K562 (cell line): ENCODE results near the gene ADK. TPM values are rescaled to one million over a fixed set of nuclear protein-coding genes. Genes with fewer than 3 reads are reported as not detected.

Experiments
- ATAC-seq: fragments of 200-7000 bp; cut with Tn5 transposase; 3 replicates; pipeline ENCODE4 v1.9.1; 2020; ENCODE audit warnings: moderate library complexity
- BruUV-seq: library from RNA; stranded (reverse); fragments of 400-500 nt; replicated peaks from 2 replicates; lab custom pipeline; 2021; lab: Mats Ljungman, UMichigan
- CTCF ChIA-PET: fragments of 300-600 bp; formaldehyde crosslinking; extraction: SDS; loops from one replicate; lab custom pipeline; 2021; ENCODE audit warnings: low intra/inter-chr PET ratio; lab: Yijun Ruan, JAX
- POLR2A ChIA-PET: fragments of 300-600, 350-650 bp; sonication (Branson Sonifier 250); formaldehyde crosslinking; extraction: SDS; loops from one replicate; lab custom pipeline; 2021; ENCODE audit warnings: antibody characterized with exemption, inconsistent platforms; lab: Yijun Ruan, JAX
- DNase-seq, 4 experiments: peaks; one replicate each; pipeline versions ENCODE4 v3.0.0 to v3.0.0-alpha.2; 2011 to 2018; ENCODE audit warnings: low spot score in 3 of 4, mixed read lengths in 3 of 4; ENCODE audit errors: extremely low read depth in 1 of 4
- FAIRE-seq: peaks from 2 replicates; lab custom pipeline; 2011; peaks lifted over from hg19 to GRCh38; lab: Jason Lieb, UNC
- H2AFZ ChIP-seq: 2 replicates; pipeline ENCODE4 v1.6.0; 2011; ENCODE audit warnings: low read depth, low read length, control low read depth, inconsistent platforms
- H3K27ac ChIP-seq: fragments of 200-600 bp; 3 replicates; pipeline ENCODE4 v1.8.0; 2011; ENCODE audit warnings: low read depth, mild to moderate bottlenecking, control low read depth, inconsistent platforms, low read length, moderate library complexity, mixed read lengths; ENCODE audit errors: extremely low read depth
- H3K27me3 ChIP-seq, 2 experiments: fragments of 300-600 bp in 1 of 2; 2 replicates in 1 of 2; 3 replicates in 1 of 2; pipeline versions ENCODE4 v1.6.0 to v1.8.0; 2011; ENCODE audit warnings: inconsistent platforms in 2 of 2, low read length in 2 of 2, mild to moderate bottlenecking in 1 of 2, mixed read lengths in 1 of 2, moderate library complexity in 1 of 2; ENCODE audit not compliant: control insufficient read depth in 2 of 2, insufficient read depth in 2 of 2
- H3K36me3 ChIP-seq: fragments of 300-600 bp; 3 replicates; pipeline ENCODE4 v1.8.0; 2011; ENCODE audit warnings: mild to moderate bottlenecking, low read length, inconsistent platforms; ENCODE audit not compliant: control insufficient read depth, insufficient read depth
- H3K4me1 ChIP-seq, 2 experiments: fragments of 200-600 bp in 1 of 2; replicated peaks in 1 of 2; 2 replicates in 1 of 2; 3 replicates in 1 of 2; pipeline versions ENCODE4 v1.5.1 to v1.8.0; 2011; ENCODE audit warnings: inconsistent platforms in 2 of 2, low read length in 2 of 2, mild to moderate bottlenecking in 1 of 2, mixed read lengths in 1 of 2, moderate library complexity in 1 of 2; ENCODE audit not compliant: control insufficient read depth in 2 of 2, insufficient read depth in 2 of 2
- H3K4me2 ChIP-seq: 2 replicates; pipeline ENCODE4 v1.6.1; 2011; ENCODE audit warnings: low read length, control low read depth, inconsistent platforms, mixed read lengths; ENCODE audit not compliant: insufficient read depth
- H3K4me3 ChIP-seq: fragments of 200-600 bp; sonication (generic), shearing (Covaris generic); 2 replicates; pipeline ENCODE4 v1.5.1; 2016; ENCODE audit warnings: control low read depth, inconsistent platforms
- H3K79me2 ChIP-seq: fragments of 200-600 bp; 3 replicates; pipeline ENCODE4 v1.8.0; 2011; ENCODE audit warnings: low read length, inconsistent platforms; ENCODE audit not compliant: control insufficient read depth, insufficient read depth
- H3K9ac ChIP-seq, 2 experiments: 2 replicates each; pipeline versions ENCODE4 v1.6.0 to v1.6.1; 2011; ENCODE audit warnings: low read depth in 2 of 2, low read length in 2 of 2, control low read depth in 1 of 2, inconsistent platforms in 1 of 2, mild to moderate bottlenecking in 1 of 2, mixed read lengths in 1 of 2; ENCODE audit not compliant: insufficient read depth in 1 of 2
- H3K9me1 ChIP-seq: one replicate; pipeline ENCODE4 v1.6.0; 2011; ENCODE audit warnings: inconsistent platforms, mild to moderate bottlenecking, low read length, moderate library complexity; ENCODE audit not compliant: control insufficient read depth, insufficient read depth
- H3K9me3 ChIP-seq: replicated peaks from 2 replicates; pipeline ENCODE4 v1.5.1; 2011; ENCODE audit warnings: low read depth, low read length, inconsistent platforms; ENCODE audit not compliant: control insufficient read depth, insufficient read depth
- H4K20me1 ChIP-seq: replicated peaks from 2 replicates; pipeline ENCODE4 v1.6.1; 2011; ENCODE audit warnings: low read length, inconsistent platforms, mixed read lengths; ENCODE audit not compliant: control insufficient read depth, insufficient read depth
- ARHGAP35 ChIP-seq: fragments of 450-650 bp; IDR thresholded peaks from 2 replicates; pipeline ENCODE4 v1.6.1; 2018; ENCODE audit not compliant: partially characterized antibody
- FOXA1 ChIP-seq: fragments of 450-650 bp; IDR thresholded peaks from 2 replicates; pipeline ENCODE4 v1.6.1; 2016; ENCODE audit warnings: mild to moderate bottlenecking, borderline replicate concordance
- FOXP1 ChIP-seq: sonication (generic); formaldehyde crosslinking; IDR thresholded peaks from 2 replicates; pipeline ENCODE4 v1.8.0; 2022; ENCODE audit warnings: mild to moderate bottlenecking, missing genetic modification reagents
- GTF2A2 ChIP-seq: IDR thresholded peaks from 2 replicates; pipeline ENCODE4 v1.6.1; 2016; ENCODE audit warnings: mild to moderate bottlenecking, missing genetic modification characterization, missing compliant biosample characterization
- KDM2B ChIP-seq: fragments of 250-450 bp; sonication (Bioruptor Pico); IDR thresholded peaks from 2 replicates; pipeline ENCODE4 v1.8.0; 2021; ENCODE audit warnings: mild to moderate bottlenecking, moderate library complexity
- MCM2 ChIP-seq: fragments of 450-650 bp; IDR thresholded peaks from 2 replicates; pipeline ENCODE4 v1.6.1; 2017; ENCODE audit warnings: low read depth, mild to moderate bottlenecking
- MTA3 ChIP-seq: fragments of 450-650 bp; formaldehyde crosslinking; IDR thresholded peaks from 2 replicates; pipeline ENCODE4 v1.6.1; 2017; ENCODE audit warnings: mild to moderate bottlenecking, borderline replicate concordance
- NFXL1 ChIP-seq: fragments of 450-650 bp; formaldehyde crosslinking; IDR thresholded peaks from 2 replicates; pipeline ENCODE4 v1.4.0; 2021; ENCODE audit warnings: mild to moderate bottlenecking
- PHTF2 ChIP-seq: fragments of 250-450 bp; sonication (Bioruptor Pico); IDR thresholded peaks from 2 replicates; pipeline ENCODE4 v1.5.0; 2021; ENCODE audit warnings: mild to moderate bottlenecking
- RBM17 ChIP-seq: fragments of 200-400 bp; formaldehyde crosslinking; IDR thresholded peaks from 2 replicates; pipeline ENCODE4 v1.6.1; 2017; ENCODE audit warnings: low read depth, mild to moderate bottlenecking, low read length, borderline replicate concordance
- SMARCE1 ChIP-seq: fragments of 450-650 bp; IDR thresholded peaks from 2 replicates; pipeline ENCODE4 v1.7.1; 2016; ENCODE audit warnings: mild to moderate bottlenecking
- VEZF1 ChIP-seq: fragments of 200-800 bp; sonication (Bioruptor generic); IDR thresholded peaks from 2 replicates; pipeline ENCODE4 v1.6.1; 2017; ENCODE audit warnings: missing genetic modification characterization, missing compliant biosample characterization
- XRCC4 ChIP-seq: IDR thresholded peaks from one replicate; pipeline ENCODE4 v1.6.1; 2011; ENCODE audit not compliant: insufficient read depth, insufficient read length; ENCODE audit errors: extremely low read depth
- ZNF174 ChIP-seq: fragments of 250-450 bp; sonication (Bioruptor Pico); IDR thresholded peaks from 2 replicates; pipeline ENCODE4 v1.4.0; 2020; ENCODE audit warnings: mild to moderate bottlenecking
- ZNF175 ChIP-seq: fragments of 200-800 bp; sonication (Bioruptor generic); IDR thresholded peaks from 2 replicates; pipeline ENCODE4 v1.6.1; 2016; ENCODE audit warnings: low read depth, mild to moderate bottlenecking, missing genetic modification characterization, missing compliant biosample characterization
- ZNF282 ChIP-seq: sonication (generic); formaldehyde crosslinking; IDR thresholded peaks from 2 replicates; pipeline ENCODE4 v1.8.1; 2023; ENCODE audit warnings: missing genetic modification reagents
- ZNF507 ChIP-seq: conservative IDR thresholded peaks from 2 replicates; pipeline ENCODE4 v1.6.1; 2017; ENCODE audit warnings: missing genetic modification characterization, missing compliant biosample characterization
- in situ Hi-C: fragments of 300-500 bp; cut with MboI; formaldehyde crosslinking; loops from 4 replicates; pipeline ENCODE4 v1.15.0; 2018; ENCODE audit warnings: inconsistent platforms, mixed read lengths
- intact Hi-C: fragments of 100-400 bp; cut with micrococcal nuclease; formaldehyde crosslinking; loops from 2 replicates; pipeline ENCODE4 v1.14.2; 2022
- polyA plus RNA-seq, 8 experiments: library from polyadenylated mRNA; depleted of rRNA in 4 of 8; stranded (reverse) in 5 of 8; unstranded in 3 of 8; fragments of >200 nt; fragmentation: Nextera tagmentation in 2 of 8; fragmentation: Illumina TruSeq in 1 of 8; extraction: Ambion mirVana in 2 of 8; extraction: Trizol in 1 of 8; gene quantifications; 2 replicates each; pipeline versions ENCODE4 v1.2.1 to v1.2.3, GENCODE V29; 2011 to 2014; ENCODE audit warnings: inconsistent platforms in 1 of 8, missing spikeins in 1 of 8
- total RNA-seq, 7 experiments: library from RNA; depleted of rRNA in 6 of 7; stranded (reverse); fragments of >200 nt in 6 of 7; fragmentation: Illumina TruSeq in 2 of 7; extraction: Trizol in 2 of 7; gene quantifications; 2 replicates each; pipeline versions ENCODE4 v1.2.1 to v1.2.3, GENCODE V29; 2011 to 2021; ENCODE audit warnings: low replicate concordance in 1 of 7
- TF ChIP-seq, protein P1 (sequence below): fragments of 250-450 bp; sonication (Bioruptor Pico); IDR thresholded peaks from 2 replicates; pipeline ENCODE4 v1.8.0; 2022; ENCODE audit warnings: inconsistent platforms, mild to moderate bottlenecking, moderate library complexity, borderline replicate concordance

Gene ADK
- total and polyA plus RNA-seq, 9 of the 15 experiments (the other 6 are each of a cell fraction or from before 2014, with no cell fraction given): 54.2 to 97.8 (median 73.6) TPM

- H2AFZ ChIP-seq: no peak overlapping the region
- in situ Hi-C loops (no loop called here), intact Hi-C loops (no loop called here)
- H3K4me3 ChIP-seq: no peak overlapping the region
- no peak overlapping the region for H3K4me2 ChIP-seq
- FAIRE-seq (no peak), ATAC-seq (no peak), DNase-seq (no peak)
- BruUV-seq: no TSS peak
- H3K9me1 ChIP-seq: no peaks in the 10 kb centered on the region
- H3K4me1 ChIP-seq: no peaks in the 10 kb centered on the region; a peak in 1 of 5 replicates
- H3K9me3 ChIP-seq: no peaks in the 10 kb centered on the region
- POLR2A ChIA-PET: no interaction called here
- TF ChIP-seq FOXA1 (no peak), SMARCE1 (no peak), VEZF1 (CRISPR knock-in tag) (no peak), ZNF507 (tag) (no peak), FOXP1 (CRISPR knock-in tag) (no peak), MTA3 (no peak), GTF2A2 (tag) (no peak), PHTF2 (CRISPR knock-in tag) (no peak), NFXL1 (CRISPR knock-in tag) (no peak), ZNF175 (CRISPR knock-in tag) (no peak), ZNF174 (no peak), ZNF282 (CRISPR knock-in tag) (no peak), KDM2B (no peak), RBM17 (no peak), ARHGAP35 (no peak), XRCC4 (no peak), MCM2 (no peak)
- TF ChIP-seq, protein P1, sequence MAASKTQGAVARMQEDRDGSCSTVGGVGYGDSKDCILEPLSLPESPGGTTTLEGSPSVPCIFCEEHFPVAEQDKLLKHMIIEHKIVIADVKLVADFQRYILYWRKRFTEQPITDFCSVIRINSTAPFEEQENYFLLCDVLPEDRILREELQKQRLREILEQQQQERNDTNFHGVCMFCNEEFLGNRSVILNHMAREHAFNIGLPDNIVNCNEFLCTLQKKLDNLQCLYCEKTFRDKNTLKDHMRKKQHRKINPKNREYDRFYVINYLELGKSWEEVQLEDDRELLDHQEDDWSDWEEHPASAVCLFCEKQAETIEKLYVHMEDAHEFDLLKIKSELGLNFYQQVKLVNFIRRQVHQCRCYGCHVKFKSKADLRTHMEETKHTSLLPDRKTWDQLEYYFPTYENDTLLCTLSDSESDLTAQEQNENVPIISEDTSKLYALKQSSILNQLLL (CRISPR knock-in tag): no peak
- H3K79me2 ChIP-seq: peaks cover 6% of the 10 kb centered on the region
- no peak overlapping the region for H3K9ac ChIP-seq
- H3K36me3 ChIP-seq: peaks cover 3% of the 10 kb centered on the region; the same call in 1 of the 3 replicates
- no peaks in the 10 kb centered on the region for H4K20me1 ChIP-seq
- no peak overlapping the region for H3K27ac ChIP-seq
- H3K27me3 ChIP-seq: no peaks in the 10 kb centered on the region
- CTCF ChIA-PET: interaction anchor here (1.2 kb wide), 1 partner anchor 972 kb away, joined by 4 read pairs; the partner anchor contains the start of gene COMTD1
Observed at GRCh38 chr10:74263996-74264395, 113.0 kb downstream of the ADK start.
